Smooth muscle cell (in vitro differentiated cells): ENCODE results near the gene KAT2B. TPM values are rescaled to one million over a fixed set of nuclear protein-coding genes. Genes with fewer than 3 reads are reported as not detected.
"Not testable (repeated sequence)": the region's sequence is repeated elsewhere in the genome, so short reads cannot be mapped to it uniquely, and the experiment has no call there.

Experiments used
- DNase-seq: peaks from one replicate; lab custom pipeline; 2025; ENCODE audit not compliant: unreplicated experiment; lab: John Stamatoyannopoulos, UW
- H2AFZ ChIP-seq: fragments of 200-600 bp; sonication (generic); 2 replicates; pipeline ENCODE4 v1.6.0; 2016; ENCODE audit warnings: antibody characterized with exemption, low read depth, mild to moderate bottlenecking
- H3F3A ChIP-seq: fragments of 200-600 bp; sonication (generic); 2 replicates; pipeline ENCODE4 v1.6.0; 2017; ENCODE audit warnings: antibody characterized with exemption, low read depth
- H3K27ac ChIP-seq: fragments of 200-600 bp; sonication (generic); 2 replicates; pipeline ENCODE4 v1.5.1; 2016; ENCODE audit warnings: low read depth, mild to moderate bottlenecking
- H3K27me3 ChIP-seq: fragments of 200-600 bp; sonication (generic); 2 replicates; pipeline ENCODE4 v1.6.1; 2016; ENCODE audit warnings: low read depth, mild to moderate bottlenecking
- H3K36me3 ChIP-seq: fragments of 200-600 bp; sonication (generic); 2 replicates; pipeline ENCODE4 v1.5.1; 2016; ENCODE audit warnings: low read depth
- H3K4me1 ChIP-seq: fragments of 200-600 bp; sonication (generic); 2 replicates; pipeline ENCODE4 v1.5.1; 2016; ENCODE audit warnings: low read depth
- H3K4me2 ChIP-seq: fragments of 200-600 bp; sonication (generic); 2 replicates; pipeline ENCODE4 v1.6.0; 2016; ENCODE audit warnings: mild to moderate bottlenecking
- H3K4me3 ChIP-seq: fragments of 200-600 bp; sonication (generic); 2 replicates; pipeline ENCODE4 v1.5.1; 2016; ENCODE audit warnings: mild to moderate bottlenecking
- H3K79me2 ChIP-seq: fragments of 200-600 bp; sonication (generic); 2 replicates; pipeline ENCODE4 v1.6.0; 2016; ENCODE audit warnings: low read depth, mild to moderate bottlenecking
- H3K9ac ChIP-seq: fragments of 200-600 bp; sonication (generic); 2 replicates; pipeline ENCODE4 v1.6.0; 2016; ENCODE audit warnings: low read depth
- H3K9me3 ChIP-seq: fragments of 200-600 bp; sonication (generic); replicated peaks from 2 replicates; pipeline ENCODE4 v1.5.1; 2016; ENCODE audit warnings: low read depth
- H4K20me1 ChIP-seq: fragments of 200-600 bp; sonication (generic); 2 replicates; pipeline ENCODE4 v1.6.0; 2016; ENCODE audit warnings: low read depth
- WGBS: methylation state at CpG from one replicate; pipeline ENCODE4 v1.1.7; 2016; ENCODE audit warnings: low lambda C conversion rate; 5-methylcytosine and 5-hydroxymethylcytosine counted together
- polyA plus RNA-seq: library from polyadenylated mRNA; unstranded; fragments of >200 nt; fragmentation: Nextera tagmentation; extraction: Ambion mirVana; gene quantifications from 2 replicates; pipeline ENCODE4 v1.2.1, GENCODE V29; 2016
- total RNA-seq: library from RNA; depleted of rRNA; stranded (reverse); fragments of >200 nt; gene quantifications from 2 replicates; pipeline ENCODE4 v1.2.3, GENCODE V29; 2014
- TF ChIP-seq, protein P1 (sequence below): fragments of 200-600 bp; sonication (generic); IDR thresholded peaks from 2 replicates; pipeline ENCODE4 v1.5.1; 2017; ENCODE audit warnings: borderline replicate concordance, mild to moderate bottlenecking, antibody characterized with exemption; ENCODE audit not compliant: insufficient read depth, poor library complexity, severe bottlenecking

Gene KAT2B
- total and polyA plus RNA-seq, 2 experiments from 2014 or later = 1.1 to 6.5 TPM

- peaks cover 4% of the 10 kb centered on the region for H3K27me3 ChIP-seq
- no peak for DNase-seq
- H2AFZ ChIP-seq = no peak overlapping the region
- peaks cover 10% of the 10 kb centered on the region for H3K4me1 ChIP-seq
- H3K9ac ChIP-seq = no peak overlapping the region
- no peak overlapping the region for H3K27ac ChIP-seq
- H3K79me2 ChIP-seq = no peaks in the 10 kb centered on the region
- no peaks in the 10 kb centered on the region for H4K20me1 ChIP-seq
- H3F3A ChIP-seq = peaks cover 3% of the 10 kb centered on the region
- WGBS = 82% methylated on average over 4 of the region's 4 CpGs
- TF ChIP-seq, protein P1, sequence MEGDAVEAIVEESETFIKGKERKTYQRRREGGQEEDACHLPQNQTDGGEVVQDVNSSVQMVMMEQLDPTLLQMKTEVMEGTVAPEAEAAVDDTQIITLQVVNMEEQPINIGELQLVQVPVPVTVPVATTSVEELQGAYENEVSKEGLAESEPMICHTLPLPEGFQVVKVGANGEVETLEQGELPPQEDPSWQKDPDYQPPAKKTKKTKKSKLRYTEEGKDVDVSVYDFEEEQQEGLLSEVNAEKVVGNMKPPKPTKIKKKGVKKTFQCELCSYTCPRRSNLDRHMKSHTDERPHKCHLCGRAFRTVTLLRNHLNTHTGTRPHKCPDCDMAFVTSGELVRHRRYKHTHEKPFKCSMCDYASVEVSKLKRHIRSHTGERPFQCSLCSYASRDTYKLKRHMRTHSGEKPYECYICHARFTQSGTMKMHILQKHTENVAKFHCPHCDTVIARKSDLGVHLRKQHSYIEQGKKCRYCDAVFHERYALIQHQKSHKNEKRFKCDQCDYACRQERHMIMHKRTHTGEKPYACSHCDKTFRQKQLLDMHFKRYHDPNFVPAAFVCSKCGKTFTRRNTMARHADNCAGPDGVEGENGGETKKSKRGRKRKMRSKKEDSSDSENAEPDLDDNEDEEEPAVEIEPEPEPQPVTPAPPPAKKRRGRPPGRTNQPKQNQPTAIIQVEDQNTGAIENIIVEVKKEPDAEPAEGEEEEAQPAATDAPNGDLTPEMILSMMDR = no peak
- no peaks in the 10 kb centered on the region for H3K36me3 ChIP-seq
- no peak overlapping the region for H3K4me2 ChIP-seq
- no peak overlapping the region for H3K4me3 ChIP-seq
- H3K9me3 ChIP-seq = no peaks in the 10 kb centered on the region
Measured at GRCh38 chr3:20043396-20043795, 3.1 kb downstream of the KAT2B start.

GRCh38 chr3:20043825-20044224 lies 3.6 kb downstream of the KAT2B start:
- WGBS = 75% methylated on average over 4 of the region's 4 CpGs
- Histone ChIP-seq H3K4me2 (no peak overlapping the region), H2AFZ (no peak overlapping the region), H3K4me1 (peaks cover 7% of the 10 kb centered on the region), H3K4me3 (no peak overlapping the region), H4K20me1 (no peaks in the 10 kb centered on the region), H3K9ac (no peak overlapping the region), H3K27me3 (peaks cover under 1% of the 10 kb centered on the region), H3K36me3 (no peaks in the 10 kb centered on the region), H3F3A (peaks cover 3% of the 10 kb centered on the region), H3K27ac (no peak overlapping the region), H3K9me3 (no peaks in the 10 kb centered on the region), H3K79me2 (no peaks in the 10 kb centered on the region)
- DNase-seq = no peak
- TF ChIP-seq, protein P1 = no peak

DNA sequence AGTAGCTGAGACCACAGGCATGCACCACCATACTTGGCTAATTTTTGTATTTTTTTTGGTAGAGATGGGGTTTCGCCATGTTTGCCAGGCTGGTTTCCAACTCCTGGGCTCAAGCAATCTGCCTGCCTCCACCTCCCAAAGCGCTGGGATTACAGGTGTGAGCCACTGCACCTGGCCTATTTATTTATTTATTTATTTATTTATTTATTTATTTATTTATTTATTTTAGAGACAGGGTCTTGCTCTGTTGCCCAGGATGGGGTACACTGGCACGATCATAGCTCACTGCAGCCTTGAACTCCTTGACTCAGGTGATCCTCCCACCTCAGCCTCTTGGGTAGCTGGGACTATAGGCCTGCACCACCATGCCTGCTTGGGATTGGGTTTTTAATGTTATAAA lies 4.9 kb downstream of the KAT2B start:
- H2AFZ ChIP-seq, H3K36me3 ChIP-seq, H4K20me1 ChIP-seq, H3F3A ChIP-seq, H3K4me2 ChIP-seq, H3K27me3 ChIP-seq, DNase-seq, H3K4me3 ChIP-seq, H3K9me3 ChIP-seq, H3K79me2 ChIP-seq, H3K9ac ChIP-seq, H3K4me1 ChIP-seq, H3K27ac ChIP-seq: not testable (repeated sequence)
- 94% methylated on average over 3 of the region's 3 CpGs for WGBS

GRCh38 chr3:20046556-20046955 lies 6.3 kb downstream of the KAT2B start:
- H3K9ac ChIP-seq = no peak overlapping the region
- no peaks in the 10 kb centered on the region for H3K36me3 ChIP-seq
- no peak overlapping the region for H3K4me3 ChIP-seq
- H3K79me2 ChIP-seq = no peaks in the 10 kb centered on the region
- no peaks in the 10 kb centered on the region for H3K4me1 ChIP-seq
- 93% methylated on average over 1 of the region's 1 CpG for WGBS
- H3K27ac ChIP-seq = no peak overlapping the region
- H2AFZ ChIP-seq = no peak overlapping the region
- no peak for DNase-seq
- H3F3A ChIP-seq = peaks cover 3% of the 10 kb centered on the region
- no peaks in the 10 kb centered on the region for H3K9me3 ChIP-seq
- H4K20me1 ChIP-seq = no peaks in the 10 kb centered on the region
- no peak overlapping the region for H3K4me2 ChIP-seq
- no peaks in the 10 kb centered on the region for H3K27me3 ChIP-seq
- TF ChIP-seq, protein P1 = no peak
